AG10803 (cell line): ENCODE results near the gene KLF11.
"Not testable (repeated sequence)": the region's sequence is repeated elsewhere in the genome, so short reads cannot be mapped to it uniquely, and the experiment has no call there.

Source experiments
- DNase-seq: peaks from one replicate; pipeline ENCODE4 v3.0.0; 2010; ENCODE audit warnings: low read depth
- H3K4me3 ChIP-seq: 2 replicates; pipeline ENCODE4 v1.5.1; 2011; ENCODE audit warnings: mild to moderate bottlenecking, low read length, control low read depth
- CTCF ChIP-seq: conservative IDR thresholded peaks from 2 replicates; pipeline ENCODE4 v1.5.1; 2011; ENCODE audit warnings: mild to moderate bottlenecking, low read length, control low read depth, inconsistent platforms

KLF11 gene

GRCh38 chr2:10029875-10030223, 13.5 kb upstream of the KLF11 start:
- H3K4me3 ChIP-seq: no peak overlapping the region
- no peak for TF ChIP-seq CTCF
- no peak for DNase-seq

GRCh38 chr2:10030311-10030736, 13.0 kb upstream of the KLF11 start:
- TF ChIP-seq CTCF: no peak
- no peak overlapping the region for H3K4me3 ChIP-seq
- no peak for DNase-seq

GRCh38 chr2:10030798-10031197, 12.6 kb upstream of the KLF11 start:
- not testable (repeated sequence) for H3K4me3 ChIP-seq, DNase-seq

DNA sequence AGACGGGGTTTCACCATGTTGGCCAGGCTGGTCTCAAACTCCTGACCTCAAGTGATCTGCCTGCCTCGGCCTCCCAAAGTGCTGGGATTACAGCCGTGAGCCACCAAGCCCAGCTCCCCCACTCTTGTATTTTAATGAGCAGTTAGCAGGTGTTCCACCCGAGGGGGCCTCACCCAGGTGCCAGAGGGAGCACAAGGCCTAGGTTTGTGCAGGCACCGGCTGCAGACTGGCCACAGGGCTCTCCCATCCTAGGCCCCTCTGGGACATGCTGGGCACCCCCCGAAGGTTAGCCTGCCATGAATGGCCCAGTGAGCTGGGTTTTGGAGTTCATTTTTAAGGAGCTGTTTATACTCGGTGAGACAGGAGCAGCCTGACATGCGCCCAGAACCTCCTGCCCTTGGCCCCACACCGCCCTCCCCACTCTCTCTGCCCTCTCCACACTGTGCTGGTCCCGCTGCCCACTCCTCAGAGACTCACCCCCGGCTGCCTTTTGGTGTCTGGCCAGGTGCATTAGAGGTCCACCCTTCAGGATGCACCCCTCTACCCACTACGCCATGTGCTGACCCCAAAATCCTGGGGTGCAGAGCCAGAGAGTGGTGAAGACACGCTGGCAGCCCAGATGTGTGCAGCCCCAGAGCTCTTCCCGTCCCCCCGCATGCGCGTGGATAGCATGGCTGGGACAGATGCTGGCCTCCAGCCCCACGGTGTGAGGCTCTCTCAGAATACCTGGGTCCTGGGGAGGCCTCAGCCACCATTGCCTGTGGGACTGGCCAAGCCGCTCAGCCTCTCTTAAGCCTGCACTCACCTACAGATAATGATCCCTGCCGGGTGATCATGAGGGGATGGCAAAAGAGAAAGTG, 11.2 kb upstream of the KLF11 start:
- DNase-seq: no peak
- no peak overlapping the region for H3K4me3 ChIP-seq
- TF ChIP-seq CTCF: no peak

- DNase-seq: no peak
- no peak overlapping the region for H3K4me3 ChIP-seq
- TF ChIP-seq CTCF: no peak
These were observed 10.6 kb upstream of the KLF11 start for GRCh38 chr2:10032746-10033105.

DNA sequence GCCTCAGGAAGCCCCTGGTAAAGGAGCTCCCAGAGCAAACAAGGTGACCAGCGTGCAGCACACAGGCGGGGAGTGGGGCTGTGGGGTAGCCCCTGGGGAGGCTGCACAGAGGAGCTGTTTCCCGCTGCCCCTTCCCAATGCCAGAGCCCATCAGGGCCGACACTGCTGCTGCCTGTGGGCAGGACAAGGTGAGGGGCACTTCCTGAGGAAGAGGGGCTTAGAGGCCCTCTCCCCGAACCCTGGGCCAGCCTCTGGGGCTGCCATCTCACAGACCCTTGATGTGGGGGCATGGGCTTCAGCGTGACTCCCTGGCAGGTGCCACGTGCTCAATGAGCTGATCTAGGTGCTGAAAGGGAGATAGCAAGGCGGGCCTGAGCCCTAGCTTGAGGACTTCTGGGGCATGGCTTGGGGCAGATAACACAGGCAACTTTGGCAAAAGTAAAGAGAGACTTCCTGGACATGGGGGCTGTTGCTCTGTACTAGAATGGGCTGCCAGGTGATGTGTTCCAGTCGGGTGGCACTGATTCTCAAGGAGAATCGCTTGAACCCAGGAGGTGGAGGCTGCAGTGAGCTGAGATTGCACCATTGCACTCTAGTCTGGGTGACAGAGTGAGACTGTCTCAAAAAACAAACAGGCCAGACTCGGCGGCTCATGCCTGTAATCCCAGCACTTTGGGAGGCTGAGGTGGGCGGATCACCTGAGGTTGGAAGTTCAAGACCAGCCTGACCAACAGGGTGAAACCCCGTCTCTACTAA, 9.9 kb upstream of the KLF11 start:
- DNase-seq: no peak
- no peak for TF ChIP-seq CTCF
- H3K4me3 ChIP-seq: no peak overlapping the region

DNA sequence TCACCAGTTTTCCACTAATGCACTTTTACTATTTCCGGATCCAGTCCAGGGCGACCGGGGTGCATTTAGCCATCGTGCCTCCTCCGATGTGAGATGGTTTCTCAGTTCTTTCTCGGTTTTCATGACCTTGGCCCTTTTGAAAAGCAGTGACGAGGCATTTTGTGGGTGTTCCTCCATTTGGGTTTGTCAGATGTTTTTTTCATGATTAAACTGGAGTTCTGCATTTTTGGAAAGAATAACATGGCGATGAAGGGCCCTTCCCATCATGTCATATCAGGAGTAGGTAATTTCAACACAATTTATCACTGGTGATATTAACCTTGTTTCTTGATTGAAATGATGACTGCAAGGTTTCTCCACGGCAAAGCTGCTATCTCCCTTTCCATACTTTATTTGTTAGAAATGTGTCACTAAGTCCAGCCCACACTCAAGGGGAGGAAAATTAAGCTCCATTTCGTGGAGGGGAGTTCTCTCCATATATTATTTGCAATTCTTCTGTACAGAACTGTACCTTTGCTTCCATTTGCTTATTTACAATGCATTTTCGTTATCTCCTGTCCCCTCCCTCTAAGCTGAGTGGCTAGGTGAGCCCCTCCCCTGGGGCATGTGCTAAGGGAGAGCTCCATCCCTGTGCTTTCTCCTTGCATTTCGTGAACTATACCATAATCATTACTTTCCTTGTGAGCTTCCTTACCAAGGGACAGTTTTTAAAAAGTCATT, 8.9 kb upstream of the KLF11 start:
- no peak for TF ChIP-seq CTCF

More for the DNA sequence above, 8.9 kb upstream of the KLF11 start:
- DNase-seq: no peak
- no peak overlapping the region for H3K4me3 ChIP-seq
